Prostate gland (tissue), 2 donors: Measurements from ENCODE around the gene PLEKHG7.

ENCODE experiments used
- CTCF ChIP-seq, 4 experiments: fragments of 200-600 bp in 2 of 4; fragments of 450-650 bp in 2 of 4; sonication (generic) in 2 of 4; IDR thresholded peaks; 1 replicate in 3 of 4; 2 replicates in 1 of 4; pipeline ENCODE4 v1.5.1; 2016 to 2019; ENCODE audit warnings: antibody characterized with exemption in 4 of 4, mild to moderate bottlenecking in 2 of 4, moderate library complexity in 2 of 4
- POLR2A ChIP-seq: fragments of 450-650 bp; IDR thresholded peaks from one replicate; pipeline ENCODE4 v1.6.1; 2016; ENCODE audit warnings: antibody characterized with exemption, mild to moderate bottlenecking
- POLR2AphosphoS5 ChIP-seq: sonication (generic); formaldehyde crosslinking; IDR thresholded peaks from one replicate; pipeline ENCODE4 v1.6.1; 2017; ENCODE audit warnings: antibody characterized with exemption

- no peak for TF ChIP-seq CTCF (IDR thresholded peaks at IDR 0.05)
- TF ChIP-seq POLR2A, result no peak
- no peak for TF ChIP-seq POLR2AphosphoS5
Observed at GRCh38 chr12:92757597-92758121, 54.9 kb downstream of the PLEKHG7 start.
